GM03348 (cell line): ENCODE results near the gene COQ9.
A peak's percentile ranks its signal among the peaks of the same experiment; 100 is the strongest.
"Not testable (repeated sequence)": the region's sequence is repeated elsewhere in the genome, so short reads cannot be mapped to it uniquely, and the experiment has no call there.

Experiments used
- DNase-seq: peaks from one replicate; pipeline ENCODE4 v3.0.0; 2012; ENCODE audit warnings: low spot score

Gene COQ9

DNA sequence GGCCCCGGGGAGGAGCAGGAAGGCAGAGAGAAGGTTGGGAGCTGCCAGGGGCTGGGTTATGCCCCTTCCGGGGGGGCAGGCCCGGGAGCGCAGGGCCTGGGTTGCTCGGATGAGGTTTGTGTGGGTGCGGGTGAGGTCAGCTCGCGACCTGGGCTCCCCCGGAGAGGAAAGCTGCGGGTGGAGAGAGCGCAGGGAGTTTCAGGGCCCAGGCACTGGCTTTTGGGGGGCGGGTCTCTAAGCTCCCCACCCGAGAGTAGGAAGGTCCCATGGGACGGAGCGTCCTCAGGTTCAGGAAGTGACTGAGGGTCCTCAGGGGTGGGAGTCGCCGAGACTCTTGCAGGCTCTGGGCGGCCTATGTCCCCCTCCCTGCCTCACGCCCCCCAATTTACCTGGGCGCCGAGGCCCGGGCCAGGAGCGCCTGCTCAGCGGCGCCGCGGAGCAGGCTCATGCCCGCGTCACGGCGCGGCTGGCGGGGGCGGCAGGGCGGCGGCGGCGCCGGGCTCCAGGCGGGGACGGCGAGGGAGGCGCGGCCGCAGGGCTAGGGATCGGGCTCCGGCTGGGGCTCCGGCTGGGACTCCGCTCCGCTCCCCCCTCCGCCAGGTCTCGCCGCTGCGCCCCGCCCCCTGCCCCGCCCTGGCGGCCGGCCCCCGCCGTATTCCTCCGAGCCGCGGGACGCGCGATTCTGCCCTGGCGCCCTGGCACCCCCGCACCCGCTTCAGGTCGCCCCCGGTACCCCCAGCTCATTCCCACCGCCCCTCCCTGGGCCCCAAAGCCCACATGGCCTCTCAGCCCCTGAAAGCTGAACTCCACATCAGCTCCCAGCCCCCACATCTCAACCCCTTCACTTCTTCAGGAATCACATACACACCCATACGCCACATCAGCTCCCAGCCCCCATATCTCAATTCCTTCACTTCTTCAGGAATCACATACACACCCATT lies 38.9 kb downstream of the COQ9 start, which contains the start of gene DOK4:
Gene DOK4 (minus strand): TSS at position 578 of the 942 bp plus-strand sequence. CDS start 6,986 bp downstream, outside the sequence.
- DNase-seq: peak; percentile 99

DNA sequence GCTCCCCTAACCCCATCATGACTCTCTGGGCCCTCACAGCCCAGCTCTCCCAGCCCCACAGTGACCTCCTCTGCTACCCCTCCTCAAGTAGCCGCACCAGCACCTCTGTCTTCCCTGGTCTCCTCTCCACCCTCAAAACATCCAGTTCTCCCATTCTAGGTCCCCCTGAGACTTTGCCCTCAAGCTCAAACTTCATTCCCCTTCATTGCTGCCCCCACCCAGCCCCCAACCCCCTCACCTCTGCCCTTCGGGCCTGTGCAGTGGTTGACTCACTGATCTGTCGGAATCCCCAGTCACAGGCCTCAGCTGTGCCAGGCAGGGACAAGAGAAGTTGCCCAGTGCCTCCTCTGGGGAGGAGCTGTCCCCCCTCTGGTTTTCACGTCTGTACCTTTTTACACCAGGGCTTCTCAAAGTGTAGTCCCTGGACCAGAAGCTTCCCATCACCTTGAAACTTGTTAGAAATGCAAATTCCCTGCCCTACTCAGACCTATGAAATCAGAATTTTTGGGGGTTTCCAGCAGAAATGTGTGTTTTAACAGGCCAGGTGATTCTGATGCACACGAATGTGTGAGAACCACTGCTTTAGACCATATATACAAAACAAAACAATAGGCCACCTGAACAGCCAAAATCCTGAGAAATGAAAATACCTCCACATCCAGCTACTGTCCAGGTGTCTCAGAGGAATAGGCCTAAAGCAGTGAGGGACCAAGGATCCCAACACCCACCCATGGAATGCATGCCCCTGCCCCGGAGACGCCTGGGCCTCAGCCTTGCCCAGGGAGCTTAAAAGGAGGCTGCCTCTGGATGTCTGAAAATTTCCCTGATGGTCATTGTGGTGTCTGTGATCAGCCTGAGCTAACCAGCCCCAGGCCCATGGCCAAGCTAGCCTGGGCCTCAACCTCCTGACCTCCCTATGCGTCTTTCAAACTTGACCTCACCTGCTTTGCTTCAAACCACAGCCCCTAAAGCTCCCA lies 39.9 kb downstream of the COQ9 start:
- peak; percentile 13 for DNase-seq

DNA sequence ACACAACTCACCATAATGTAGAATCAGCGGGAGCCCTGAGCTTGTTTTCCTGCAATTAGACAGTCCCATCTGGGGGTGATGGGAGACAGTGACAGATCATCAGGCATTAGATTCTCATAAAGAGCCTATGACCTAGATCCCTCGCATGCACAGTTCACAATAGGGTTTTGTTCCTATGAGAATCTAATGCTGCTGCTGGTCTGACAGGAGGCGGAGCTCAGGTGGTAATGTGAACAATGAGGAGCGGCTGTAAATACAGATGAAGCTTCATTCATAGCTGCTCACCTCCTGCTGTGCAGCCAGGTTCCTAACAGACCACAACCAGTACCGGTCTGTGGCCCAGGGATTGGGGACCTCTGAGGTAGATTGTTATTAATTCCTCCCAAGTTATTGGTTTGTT lies 42.0 kb downstream of the COQ9 start:
- DNase-seq: no peak

DNA sequence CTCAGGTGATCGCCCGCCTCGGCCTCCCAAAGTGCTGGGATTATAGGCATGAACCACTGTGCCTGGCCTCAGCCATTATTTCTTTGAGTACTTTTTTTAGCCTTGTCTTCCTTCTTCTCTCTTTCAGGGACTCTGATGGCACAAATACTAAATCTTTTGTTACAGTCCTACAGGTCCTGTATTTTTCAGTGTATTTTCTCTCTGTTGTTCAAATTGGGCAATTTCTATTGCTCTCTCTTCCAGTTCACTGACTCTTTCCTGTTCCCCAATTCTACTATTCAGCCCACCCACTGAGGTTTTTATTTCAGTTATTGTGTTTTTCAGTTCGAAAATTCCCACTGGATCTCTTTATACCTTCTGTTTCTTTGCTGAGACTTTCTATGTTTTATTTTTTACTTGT lies 46.5 kb downstream of the COQ9 start:
- no peak for DNase-seq

GRCh38 chr16:57497121-57497520 lies 49.8 kb downstream of the COQ9 start:
- DNase-seq: no peak

- no peak for DNase-seq
These were observed 50.8 kb downstream of the COQ9 start for GRCh38 chr16:57498031-57498430.

- not testable (repeated sequence) for DNase-seq
These were observed 52.7 kb downstream of the COQ9 start for GRCh38 chr16:57499941-57500340.

GRCh38 chr16:57500578-57501111 lies 53.4 kb downstream of the COQ9 start:
- peak; percentile 3 for DNase-seq

- no peak for DNase-seq
These were observed 54.2 kb downstream of the COQ9 start for GRCh38 chr16:57501492-57501891.

DNA sequence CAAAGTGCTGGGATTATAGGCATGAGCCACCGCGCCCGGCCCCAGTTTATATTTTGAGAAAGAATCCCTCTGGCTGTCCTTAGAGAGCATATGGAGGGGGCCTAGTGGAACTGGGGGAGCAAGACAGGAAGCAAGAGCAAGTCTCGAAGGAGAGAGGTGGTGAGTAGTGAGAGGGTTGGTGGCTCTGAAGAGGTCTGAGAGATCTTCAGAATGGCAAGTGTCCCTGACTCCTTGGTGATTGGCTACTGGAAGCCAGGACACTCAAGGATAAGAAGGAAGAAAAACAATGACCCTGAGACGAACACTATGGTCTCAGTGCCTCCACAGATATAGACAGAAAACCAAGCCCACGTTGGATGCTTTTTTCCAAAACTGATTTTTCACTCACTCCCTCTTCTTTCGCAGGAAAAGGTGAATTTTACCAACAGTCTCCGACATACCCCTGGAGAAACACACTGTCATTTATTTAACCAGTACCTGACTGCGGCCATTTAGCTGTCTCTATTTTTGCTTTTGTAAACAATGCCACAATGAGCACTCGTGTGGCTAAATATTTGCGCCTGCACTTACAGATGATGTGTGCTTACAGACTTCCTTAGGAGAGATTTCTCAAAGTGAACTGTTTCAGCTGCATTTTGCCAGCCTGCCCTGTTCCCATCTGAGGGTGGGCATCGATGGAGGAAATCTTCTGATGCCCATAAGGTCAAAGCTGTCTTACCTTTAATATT lies 54.9 kb downstream of the COQ9 start:
- no peak for DNase-seq

DNA sequence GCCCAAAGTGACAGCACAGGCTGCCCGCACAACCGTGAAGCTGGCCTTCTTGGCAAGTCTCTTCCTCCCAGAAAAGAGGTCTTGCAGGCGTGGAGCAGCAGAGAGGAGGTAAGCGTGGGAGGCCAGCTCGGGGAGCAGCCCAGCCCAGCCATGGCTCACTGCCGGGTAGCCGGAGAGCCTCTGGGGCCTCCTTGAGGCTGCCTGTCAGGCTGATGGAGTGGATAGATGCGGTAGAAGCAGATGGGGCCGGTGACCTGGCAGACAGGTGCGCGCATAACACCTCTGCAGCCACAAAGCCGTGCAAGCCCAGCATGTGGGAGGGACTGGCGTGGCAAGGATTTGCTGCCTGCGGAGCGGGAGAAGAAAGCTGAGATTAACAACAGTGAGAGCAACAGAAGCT lies 56.1 kb downstream of the COQ9 start:
- no peak for DNase-seq

GRCh38 chr16:57504001-57504400 lies 56.7 kb downstream of the COQ9 start:
- no peak for DNase-seq

DNA sequence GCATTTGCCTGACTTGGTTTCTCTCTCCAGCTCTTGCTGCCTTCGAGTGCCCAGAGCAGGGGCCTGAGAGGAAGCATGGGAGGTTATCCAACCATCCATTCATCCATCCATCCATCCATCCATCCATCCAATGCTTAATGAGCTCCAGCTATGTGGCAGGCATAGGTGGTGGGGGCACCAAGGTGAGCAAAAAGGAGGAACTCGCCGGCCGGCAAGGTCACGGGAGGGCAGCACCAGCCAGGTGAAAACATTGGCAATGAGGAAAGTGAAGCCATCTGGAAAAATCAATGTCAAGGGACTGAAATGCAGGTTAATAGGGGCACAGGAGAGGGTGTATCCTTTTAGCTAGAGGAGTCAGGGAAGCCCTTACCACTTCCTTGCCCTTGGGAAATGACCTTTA lies 57.2 kb downstream of the COQ9 start:
- DNase-seq: no peak

- DNase-seq: no peak
These were observed 57.9 kb downstream of the COQ9 start for GRCh38 chr16:57505169-57505568.

- no peak for DNase-seq
These were observed 60.1 kb downstream of the COQ9 start for GRCh38 chr16:57507136-57508034.

- DNase-seq: no peak
These were observed 60.8 kb downstream of the COQ9 start for GRCh38 chr16:57508035-57508425.

DNA sequence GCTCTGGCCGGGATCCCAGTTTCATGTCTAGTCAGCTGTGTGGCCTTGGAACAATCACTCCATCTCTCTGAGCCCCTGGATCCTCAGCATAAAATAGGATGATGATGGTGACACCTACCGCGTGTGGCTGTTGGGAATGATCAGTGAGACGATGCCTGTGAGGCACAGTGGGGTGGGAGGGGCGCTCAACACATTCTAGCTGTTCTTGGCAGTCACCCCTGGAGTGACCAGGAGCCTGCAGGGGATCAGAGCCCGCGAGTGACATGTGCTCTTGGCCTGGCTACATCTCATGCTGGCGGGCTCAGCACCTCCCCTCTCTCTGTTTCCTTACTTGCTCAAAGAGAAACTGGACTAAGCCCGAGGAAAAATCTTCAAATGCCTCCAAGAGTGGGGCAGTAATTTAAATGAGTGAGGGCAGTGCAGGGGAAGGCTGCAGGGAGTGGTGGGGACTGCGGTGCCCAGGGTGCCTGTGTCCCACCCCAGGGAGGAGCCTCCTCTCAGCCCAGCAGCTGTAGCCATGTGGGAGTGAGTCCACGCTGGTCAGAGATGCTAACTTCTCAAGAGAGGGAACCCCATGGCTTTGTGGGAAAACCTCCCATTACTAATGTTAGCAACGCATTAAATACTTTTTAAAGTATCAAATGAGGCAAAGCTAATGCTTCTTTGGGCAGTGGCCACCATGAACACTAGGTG lies 62.1 kb downstream of the COQ9 start:
- DNase-seq: no peak

GRCh38 chr16:57510016-57510871 lies 63.0 kb downstream of the COQ9 start:
- DNase-seq: no peak
